ENCODE measurements around the gene ABTB1.

ABTB1 gene
- 93.6 reads per million, percentile 81 among the genes with 10 or more reads in this experiment for total RNA-seq

DNA sequence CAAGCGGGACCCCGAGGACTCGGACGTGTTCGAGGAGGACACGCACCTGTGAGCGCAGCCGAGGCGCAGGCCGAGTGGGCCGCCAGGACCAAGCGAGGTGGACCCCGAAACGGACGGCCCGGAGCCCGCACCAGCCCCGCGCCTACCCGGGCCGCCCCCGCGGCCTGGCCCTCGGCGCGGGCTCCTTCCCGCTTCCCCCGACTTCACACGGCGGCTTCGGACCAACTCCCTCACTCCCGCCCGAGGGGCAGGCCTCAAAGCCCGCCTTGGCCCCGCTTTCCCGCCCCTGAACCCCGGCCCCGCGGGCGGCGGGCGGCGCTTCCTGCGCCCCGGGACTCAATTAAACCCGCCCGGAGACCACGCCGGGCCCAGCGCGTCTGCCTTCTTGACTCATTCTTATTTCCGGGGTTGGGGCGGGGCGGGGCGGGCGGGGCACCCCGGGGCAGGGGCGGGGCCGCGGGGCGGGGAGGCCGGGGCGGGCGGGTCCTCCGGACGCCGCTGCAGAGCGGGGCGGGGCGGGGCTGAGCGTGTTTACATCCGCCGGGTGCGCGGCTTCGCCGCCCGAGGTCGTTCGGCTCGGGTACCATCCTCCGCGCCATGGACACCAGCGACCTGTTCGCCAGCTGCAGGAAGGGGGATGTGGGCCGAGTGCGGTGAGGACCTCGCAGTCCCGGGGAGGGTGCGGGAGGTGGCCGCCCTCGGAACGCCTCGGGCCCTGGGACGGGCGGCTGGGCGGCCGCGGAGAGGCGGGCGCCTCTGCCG lies at the start of gene ABTB1:
Gene ABTB1 (plus strand): TSS at position 524 of the 762 bp plus-strand sequence. CDS start 74 bp downstream, at position 598.
- peak; percentile 77 for DNase-seq

DNA sequence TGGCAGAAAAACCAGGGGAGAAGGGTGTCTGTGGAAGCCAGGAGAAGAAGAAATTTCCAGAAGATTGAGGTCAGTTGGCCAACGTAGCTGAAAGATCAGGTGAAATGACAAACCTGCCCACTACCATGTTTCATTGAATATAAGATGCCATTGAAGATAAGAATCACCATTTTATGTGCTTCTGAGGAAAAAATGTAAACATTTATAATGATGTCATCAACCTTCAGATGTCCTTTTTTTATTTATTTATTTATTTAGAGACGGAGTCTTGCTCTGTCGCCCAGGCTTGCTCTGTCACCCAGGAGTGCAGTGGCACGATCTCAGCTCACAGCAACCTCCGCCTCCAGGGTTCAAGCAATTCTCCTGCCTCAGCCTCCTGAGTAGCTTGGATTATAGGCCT lies 48.7 kb upstream of the ABTB1 start:
- DNase-seq = no peak

DNA sequence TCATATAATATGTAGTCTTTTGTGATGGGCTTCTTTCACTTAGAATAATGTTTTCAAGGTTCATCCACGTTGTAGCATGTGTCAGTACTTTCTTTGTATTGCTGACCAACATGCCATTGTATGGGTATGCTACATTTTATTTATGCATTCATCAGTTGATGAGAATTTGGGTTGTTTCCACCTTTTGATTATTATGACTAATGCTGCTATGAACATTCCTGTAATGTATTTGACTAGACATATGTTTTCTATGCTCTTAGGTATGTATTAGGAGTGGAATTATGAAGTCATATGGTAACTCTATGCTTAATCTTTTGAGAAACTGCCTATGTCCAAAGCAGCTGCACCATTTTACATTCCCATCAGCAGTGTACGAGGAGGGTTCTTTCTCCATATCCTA lies 46.9 kb upstream of the ABTB1 start:
- no peak for DNase-seq

DNA sequence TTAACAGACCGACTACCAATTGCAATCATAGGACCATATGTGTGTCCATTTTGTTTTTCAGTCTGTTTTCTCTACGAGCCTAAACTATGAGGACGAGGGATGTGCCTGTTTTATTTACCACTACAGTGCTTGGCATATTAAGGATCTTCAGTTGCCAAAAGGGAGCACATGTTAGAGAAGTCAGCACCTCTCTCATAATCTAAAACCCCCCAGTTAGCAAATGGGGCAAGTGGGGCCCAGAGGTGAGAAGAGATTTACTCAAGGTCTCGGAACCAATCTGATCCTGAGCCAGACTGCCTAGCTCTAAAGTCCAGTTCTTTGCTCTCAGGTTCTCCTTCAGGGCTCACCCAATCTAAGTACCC lies 44.3 kb upstream of the ABTB1 start:
- DNase-seq = no peak

DNA sequence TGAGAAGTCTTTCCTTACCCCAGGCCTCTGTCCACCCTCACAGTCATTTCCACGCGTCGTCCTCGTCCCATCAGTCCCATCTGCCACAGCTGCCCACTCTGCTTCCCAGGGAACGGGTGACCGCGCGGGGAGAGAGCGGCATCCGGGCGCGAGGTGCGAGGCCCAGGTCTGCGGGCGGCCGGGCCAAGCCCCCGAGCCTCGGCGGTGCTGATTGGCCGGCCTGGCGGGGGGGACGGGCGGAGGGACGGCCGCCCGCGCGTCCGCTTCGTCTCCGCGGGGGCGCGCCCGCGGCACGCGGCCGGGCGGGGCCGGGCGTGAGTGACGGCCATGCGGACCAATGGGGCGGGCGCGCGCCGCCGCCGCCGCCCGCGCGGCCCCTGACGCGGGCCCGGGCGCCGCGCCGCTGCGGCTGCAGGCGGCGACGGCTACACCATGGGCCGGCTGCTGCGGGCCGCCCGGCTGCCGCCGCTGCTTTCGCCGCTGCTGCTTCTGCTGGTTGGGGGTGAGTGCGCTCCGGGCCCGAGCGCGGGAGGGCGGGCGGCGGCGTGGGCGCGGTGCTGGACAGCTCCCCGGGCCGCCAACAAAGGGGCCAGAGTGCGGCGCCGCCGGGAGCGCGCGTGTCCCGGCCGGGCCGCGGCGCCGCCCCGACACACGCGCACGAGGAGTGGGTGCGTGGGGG lies 43.8 kb upstream of the ABTB1 start, which contains the start of gene PODXL2:
Gene PODXL2 (plus strand): TSS at position 398 of the 679 bp plus-strand sequence. CDS start 35 bp downstream, at position 433.
- no peak for DNase-seq

DNA sequence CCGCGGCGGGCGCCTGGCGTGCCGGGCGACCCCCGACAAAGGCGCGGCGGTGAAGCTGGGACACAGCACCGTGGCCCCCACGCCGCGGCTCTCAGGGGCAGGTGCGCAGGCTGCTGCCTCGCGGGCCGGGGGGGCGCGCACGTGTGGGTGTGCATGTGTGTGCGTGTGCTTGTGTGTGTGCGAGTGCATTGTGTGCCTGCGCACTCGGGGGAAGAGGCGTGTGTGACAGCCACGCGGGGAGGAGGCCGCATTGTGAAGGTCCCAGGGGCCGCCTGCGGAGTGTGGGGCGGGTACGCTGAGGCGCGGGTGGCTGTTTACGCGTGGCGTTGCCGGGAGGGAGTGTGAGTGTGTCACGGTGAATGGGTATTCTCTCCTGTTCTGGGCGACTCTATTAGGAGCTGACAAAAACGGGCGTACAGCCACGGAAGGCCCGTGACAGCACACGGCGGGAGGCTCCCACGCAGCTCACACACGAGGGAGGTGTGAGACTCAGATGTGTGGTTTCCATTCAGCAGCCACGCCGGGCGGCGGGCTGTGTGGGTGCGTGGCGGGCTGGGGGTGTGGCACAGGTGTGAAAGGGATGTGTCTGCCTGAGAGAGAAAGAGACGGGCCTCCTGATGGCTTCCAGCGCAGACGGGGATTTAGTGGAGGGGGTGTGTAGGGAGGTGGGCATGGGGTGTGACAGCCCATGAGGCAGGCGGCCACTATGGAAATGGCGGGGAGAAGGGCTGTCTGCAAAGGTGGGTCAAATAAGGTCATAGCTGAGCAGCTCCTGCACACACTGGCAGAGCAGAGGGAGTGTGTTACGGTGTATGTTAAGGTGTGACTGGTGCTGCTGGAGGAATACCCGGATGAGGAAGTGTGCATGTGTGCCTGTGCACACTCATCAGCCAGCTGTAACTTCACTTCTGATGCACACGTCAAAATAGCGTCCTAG lies 43.0 kb upstream of the ABTB1 start:
- no peak for DNase-seq

DNA sequence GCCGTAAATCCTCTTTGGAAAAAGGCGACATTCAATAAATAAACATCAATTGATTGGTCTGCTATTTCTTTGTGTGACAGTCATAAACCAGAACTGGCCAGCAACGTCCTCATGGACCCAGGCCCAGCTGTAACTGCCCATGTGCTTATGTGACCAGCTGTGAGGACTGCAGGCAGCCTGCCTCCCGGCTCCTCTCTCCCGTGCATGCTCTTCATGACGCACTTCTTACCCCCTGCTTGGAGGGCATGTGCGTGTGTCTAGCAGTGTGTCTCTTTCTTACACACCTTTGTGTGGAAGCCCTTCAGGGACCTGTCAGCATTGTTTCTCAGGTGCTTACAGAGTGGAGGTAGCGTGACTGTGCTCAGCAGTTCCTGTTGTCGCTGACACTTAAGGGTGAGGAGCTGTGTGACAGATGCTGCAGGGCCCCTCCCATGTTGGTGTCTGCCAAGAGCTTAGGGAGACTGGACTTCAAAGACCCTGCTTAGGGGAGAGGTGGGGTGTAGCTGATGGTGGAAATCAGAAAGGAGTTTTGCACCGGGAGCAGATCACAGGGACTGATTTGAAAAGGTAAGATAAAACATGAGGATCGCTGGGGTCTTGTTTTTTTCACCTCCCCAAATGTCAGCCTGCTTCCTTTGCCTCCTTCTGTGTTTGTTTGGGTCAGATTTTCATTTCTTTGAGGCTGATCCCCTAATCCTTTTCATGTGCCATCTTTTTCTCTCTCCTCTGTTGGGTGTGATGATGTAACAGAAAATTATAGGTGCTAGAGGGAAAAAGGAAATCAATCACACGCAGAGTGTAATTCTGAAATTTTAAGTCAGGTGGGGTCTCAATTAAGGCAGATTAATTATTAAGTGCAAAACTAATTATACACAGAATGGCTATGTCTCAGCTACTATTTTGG lies 41.7 kb upstream of the ABTB1 start:
- DNase-seq = no peak

DNA sequence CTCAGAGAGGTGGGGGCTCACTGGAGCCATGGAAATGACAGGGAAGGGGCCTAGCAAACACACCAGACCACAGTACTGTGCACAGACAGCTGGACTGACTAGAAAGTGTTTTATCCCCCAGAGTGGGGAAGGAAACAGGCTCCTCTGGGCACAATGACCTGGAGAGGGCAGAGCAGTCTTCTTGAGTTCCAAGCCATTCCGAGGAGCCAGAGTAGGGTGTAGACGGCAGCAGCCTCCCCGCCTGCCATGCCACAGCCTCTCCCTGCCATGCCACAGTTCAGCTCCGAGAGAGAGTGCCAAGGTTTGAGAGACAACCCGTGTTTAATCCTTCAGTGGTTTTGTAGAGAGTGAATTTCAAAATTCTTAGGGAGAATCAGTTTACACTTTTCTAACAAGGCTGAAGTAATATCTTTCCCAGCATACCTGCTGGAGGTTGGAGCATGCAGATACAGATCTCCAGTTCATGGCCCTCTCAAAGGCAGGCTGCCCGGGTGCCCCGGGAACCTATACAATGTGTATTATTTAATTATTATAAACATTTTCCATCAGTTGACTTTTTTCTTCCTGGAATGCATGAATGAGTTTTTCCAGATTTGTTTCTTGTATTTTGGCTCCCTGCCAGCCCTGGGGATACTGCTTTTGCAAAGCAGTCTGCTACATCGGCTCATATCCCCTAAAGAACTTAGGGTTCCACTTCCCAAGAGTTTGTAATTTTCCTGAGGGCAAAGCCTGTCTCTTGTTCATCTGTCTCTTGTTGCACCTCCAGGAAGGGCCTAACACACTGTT lies 40.5 kb upstream of the ABTB1 start:
- DNase-seq = no peak

DNA sequence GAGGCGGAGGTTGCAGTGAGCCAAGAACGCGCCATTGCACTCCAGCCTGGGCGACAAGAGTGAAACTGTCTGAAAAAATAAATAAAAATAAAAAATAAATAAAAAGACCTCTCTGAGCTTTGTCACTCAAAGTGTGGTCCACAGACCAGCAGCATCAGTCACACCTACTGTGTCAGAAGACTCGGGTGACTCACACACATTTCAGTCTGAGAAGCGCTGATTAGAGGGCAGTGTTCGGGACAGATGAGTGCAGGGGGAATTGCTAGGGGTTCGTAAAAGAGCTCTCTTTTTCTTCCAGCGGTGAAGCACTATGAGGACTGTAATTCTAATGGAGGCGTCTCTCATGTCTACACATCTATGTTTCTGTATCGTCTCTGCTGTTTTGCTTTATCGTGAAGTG lies 38.1 kb upstream of the ABTB1 start:
- DNase-seq = no peak

DNA sequence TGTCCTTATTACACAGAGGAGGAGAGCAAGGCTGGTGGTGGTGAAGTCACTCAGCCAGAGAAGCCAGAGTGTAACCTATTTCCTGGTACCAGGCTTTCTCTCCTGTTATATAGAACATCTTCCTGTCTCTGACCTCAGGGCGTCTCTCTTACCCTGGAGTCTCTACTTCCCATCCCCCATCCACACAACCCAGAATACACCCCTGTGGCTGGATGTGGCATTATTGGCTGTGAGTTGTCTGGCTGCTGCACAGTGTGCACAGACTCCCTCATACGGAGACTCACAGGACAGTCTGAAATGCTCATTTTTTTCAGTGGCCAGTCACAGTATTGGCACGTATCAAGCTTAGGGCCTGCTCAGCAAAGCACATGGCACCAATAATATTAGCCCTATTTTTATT lies 35.2 kb upstream of the ABTB1 start:
- DNase-seq = no peak

DNA sequence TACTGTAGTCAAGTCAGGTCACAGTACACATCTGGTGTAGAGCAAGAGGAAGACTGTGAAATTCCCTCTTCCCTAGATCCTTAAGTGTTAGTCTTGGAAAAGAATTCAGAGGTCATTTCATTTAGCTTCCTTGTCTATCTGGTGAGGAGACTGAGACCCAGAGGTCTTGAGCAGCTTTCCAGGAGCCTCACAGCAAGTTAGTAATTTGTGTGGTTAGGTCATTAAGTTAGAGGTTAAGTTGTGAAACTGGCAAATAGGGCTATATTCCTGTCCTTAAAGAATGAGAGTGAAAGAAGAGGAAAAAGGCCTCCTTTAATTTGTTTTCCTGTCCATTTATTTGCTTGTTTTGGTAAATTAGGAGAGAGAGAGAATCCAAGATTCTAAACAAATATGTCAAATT lies 34.8 kb upstream of the ABTB1 start:
- no peak for DNase-seq

DNA sequence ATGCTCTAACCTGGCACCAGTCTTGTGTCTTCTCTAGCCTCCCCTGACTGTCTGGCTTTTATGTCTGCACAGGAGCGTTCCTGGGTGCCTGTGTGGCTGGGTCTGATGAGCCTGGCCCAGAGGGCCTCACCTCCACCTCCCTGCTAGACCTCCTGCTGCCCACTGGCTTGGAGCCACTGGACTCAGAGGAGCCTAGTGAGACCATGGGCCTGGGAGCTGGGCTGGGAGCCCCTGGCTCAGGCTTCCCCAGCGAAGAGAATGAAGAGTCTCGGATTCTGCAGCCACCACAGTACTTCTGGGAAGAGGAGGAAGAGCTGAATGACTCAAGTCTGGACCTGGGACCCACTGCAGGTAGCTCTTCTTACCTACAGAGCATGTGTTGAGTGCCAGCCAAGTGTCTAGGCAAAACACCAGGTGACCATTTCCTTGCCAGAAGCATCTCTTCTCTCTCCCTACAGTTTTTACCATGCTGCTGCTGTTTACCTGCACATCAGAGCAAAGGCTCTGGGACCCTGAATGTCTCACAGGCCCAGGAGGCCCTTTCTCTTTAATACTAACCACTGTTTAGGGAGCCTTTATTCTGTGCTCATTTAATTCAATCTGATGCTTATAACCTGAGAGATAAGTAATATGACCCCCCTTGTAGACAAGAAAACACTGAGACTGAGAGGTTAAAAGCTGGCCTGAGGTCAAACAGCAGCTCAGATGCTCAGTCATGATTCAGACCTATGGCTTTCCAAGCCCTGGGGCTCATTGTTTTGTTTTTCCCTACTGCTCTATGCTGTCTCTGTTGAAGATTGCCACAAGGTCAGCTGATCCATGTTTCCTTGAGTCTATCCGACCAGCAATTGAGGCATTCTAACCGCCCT lies 33.3 kb upstream of the ABTB1 start:
- no peak for DNase-seq

DNA sequence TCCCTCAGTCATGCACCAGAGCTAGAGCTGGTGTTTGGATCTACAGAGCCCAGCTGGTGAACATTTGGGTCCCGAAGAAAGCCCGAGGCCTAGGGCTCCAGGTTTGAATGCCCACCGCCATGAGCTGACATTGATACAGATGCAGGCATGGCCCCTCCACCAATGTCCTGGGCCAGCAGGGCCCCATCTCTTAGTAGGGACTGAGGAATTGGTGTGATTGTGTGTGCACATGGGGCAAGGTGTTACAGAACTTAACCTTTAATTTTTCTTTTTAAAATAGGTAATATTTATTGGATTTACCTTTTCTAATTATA lies 32.8 kb upstream of the ABTB1 start:
- no peak for DNase-seq

DNA sequence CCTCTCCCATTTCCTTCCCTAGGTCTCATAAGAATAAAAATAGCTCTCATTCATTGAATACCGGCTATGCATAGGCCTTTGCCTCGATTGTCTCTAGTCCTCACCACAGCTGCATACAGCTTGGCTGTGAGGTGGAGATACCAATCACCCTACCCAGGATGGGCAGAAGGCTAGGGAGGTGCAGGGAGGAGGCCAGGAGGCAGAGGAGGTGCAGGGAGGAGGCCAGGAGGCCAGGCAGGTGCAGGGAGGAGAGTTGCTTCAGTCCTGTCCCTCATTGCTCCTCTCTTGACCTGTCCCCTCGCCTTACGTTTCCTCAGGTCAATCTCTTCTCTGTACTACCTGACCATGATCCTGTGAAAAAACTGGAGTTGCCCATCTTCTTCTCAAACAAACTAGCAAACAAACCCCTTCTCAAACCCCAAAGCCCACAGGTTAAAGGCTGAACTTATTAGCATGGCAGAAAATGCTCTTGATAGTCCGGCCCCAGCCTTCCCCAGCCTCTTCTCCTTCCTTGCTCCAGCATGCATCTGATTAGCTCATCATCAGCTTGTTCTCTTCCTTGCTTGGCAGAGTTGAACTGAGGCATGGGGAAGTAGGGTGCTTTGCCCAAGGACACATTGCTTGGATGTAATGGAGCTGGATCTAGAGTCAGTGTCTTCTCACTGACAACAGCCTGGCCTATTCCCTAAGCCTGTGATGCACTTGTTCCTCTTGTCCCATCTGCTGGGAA lies 27.9 kb upstream of the ABTB1 start:
- no peak for DNase-seq

DNA sequence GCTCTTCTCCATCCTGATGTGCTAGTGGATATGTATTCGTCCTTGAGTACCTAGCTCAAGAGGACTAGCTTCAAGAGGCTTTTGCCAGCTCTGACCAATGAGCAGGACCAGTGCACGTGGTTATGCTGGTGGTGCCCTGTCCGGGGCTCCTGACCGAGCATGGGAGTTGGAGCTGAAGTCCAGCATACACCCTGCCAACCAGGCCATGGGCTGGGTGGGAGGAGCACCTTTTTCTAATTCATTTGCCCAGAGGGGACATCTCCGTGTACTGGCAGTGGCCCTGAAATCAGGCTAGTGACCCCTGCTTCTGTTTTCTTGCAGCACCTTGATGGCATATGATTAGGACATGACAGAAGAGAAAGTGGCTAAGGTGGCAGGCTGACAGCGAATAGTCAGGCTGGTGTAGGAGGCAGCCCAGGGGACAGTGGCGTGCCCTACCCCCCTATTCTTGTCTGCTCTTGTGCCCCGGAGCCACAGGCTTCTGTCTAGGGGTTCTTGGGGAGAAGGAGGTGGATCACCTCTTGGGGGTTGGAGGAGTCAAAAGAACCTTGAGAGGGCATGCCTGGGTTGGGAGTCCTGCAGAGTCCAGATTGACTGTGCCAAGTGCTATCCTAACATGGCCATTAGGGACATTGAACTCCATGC lies 27.3 kb upstream of the ABTB1 start:
- DNase-seq = no peak

DNA sequence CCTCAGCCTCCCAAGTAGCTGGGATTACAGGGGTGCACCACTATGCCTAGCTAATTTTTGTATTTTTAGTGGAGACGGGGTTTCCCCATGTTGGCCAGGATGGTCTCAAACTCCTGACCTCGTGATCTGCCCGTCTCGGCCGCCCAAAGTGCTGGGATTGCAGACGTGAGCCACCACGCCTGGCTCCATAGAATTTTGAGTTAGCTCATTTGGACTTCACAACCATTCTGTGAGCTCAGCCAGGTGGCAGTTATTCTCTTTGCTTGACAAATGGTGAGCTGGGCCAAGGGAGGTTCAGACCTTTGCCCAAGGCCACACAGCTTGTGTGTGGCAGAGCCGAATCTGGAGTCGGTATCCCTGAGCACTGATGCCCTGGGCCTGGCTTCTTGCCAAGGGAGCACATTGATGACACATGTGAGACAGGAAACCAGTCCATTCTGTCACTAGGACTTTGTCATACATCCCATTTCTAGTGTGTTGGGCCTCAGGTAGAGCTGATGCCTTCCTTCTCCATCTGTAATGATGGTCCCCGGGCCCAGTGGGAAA lies 26.2 kb upstream of the ABTB1 start:
- DNase-seq = no peak

DNA sequence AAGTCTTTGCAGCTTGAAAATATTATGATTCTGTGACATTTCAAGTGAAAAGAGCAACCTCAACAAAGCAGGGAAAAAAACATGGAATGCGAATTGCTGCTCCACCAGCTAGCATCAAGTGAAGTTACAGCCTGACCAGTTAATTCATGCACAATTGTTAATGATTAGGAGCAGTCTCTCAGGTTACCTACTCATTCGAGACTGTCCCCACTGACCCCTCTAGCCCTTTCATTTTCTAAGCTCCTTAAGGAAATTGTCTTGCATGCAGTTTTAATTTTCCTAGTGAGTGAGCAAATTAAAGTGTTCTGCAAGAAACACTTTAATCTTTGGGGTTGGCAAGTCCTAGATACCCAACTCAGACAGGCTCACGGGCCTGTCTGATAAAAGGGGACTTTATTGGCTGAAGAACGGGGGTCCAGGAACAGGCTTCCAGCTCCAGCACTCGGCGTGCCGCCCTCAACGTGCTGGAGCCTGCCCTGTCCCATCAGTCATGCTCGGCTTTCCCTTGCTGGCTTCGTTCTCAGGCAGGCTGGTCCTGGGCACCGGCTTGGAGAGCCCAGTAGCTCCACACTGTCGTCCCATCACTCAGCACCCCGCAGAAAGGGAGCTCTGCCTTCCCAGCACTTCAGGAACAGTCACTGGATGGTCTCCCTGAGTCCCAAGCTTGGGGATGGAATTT lies 25.4 kb upstream of the ABTB1 start:
- no peak for DNase-seq

DNA sequence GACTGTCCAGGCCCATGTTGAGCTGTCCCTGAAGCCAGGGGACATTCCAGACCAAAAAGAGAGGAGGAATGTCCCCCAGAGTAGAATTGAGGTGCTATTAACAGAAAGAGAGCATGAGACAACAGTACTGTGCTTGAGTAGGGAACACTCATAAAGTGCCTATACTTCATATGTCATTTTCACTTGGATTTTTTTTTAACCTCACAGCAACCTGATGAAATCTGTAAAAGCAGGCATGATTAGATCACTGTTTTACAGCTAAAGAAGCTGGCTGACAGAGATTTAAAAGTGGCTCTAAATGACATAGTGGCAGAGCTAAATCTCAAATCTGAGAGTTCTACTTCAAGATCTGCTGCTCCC lies 24.9 kb upstream of the ABTB1 start:
- DNase-seq = no peak
